Brain microvascular endothelial cell (primary cell): ENCODE results near the gene UBE2G2.

Experiments used
- DNase-seq: peaks from one replicate; pipeline ENCODE4 v3.0.0-alpha.2; 2020
- H3K27ac ChIP-seq: fragments of 250-450 bp; sonication (Bioruptor Pico); 2 replicates; pipeline ENCODE4 v1.5.1; 2020; ENCODE audit warnings: mild to moderate bottlenecking, moderate library complexity
- H3K27me3 ChIP-seq: fragments of 250-450 bp; sonication (Bioruptor Pico); replicated peaks from 2 replicates; pipeline ENCODE4 v1.5.1; 2020; ENCODE audit warnings: mild to moderate bottlenecking
- H3K36me3 ChIP-seq: fragments of 250-450 bp; sonication (Bioruptor Pico); replicated peaks from 2 replicates; pipeline ENCODE4 v1.5.1; 2020; ENCODE audit warnings: mild to moderate bottlenecking
- H3K4me3 ChIP-seq: 2 replicates; pipeline ENCODE4 v1.5.1; 2011; ENCODE audit warnings: low read depth, mild to moderate bottlenecking, control low read depth, low read length, moderate library complexity
- CTCF ChIP-seq: IDR thresholded peaks from 2 replicates; pipeline ENCODE4 v1.5.1; 2011; ENCODE audit warnings: low read depth, mild to moderate bottlenecking, moderate library complexity, low read length, control low read depth, inconsistent platforms; ENCODE audit errors: missing control alignments
- in situ Hi-C: cut with HindIII; loops from 2 replicates; pipeline ENCODE4 v1.10.0; 2017; ENCODE audit warnings: low sequenced_read_pairs, low pct_ligation_motif_present

The UBE2G2 gene

GRCh38 chr21:44739316-44739715 lies 62.3 kb downstream of the UBE2G2 start:
- TF ChIP-seq CTCF = no peak
- H3K36me3 ChIP-seq = no peaks in the 10 kb centered on the region
- H3K27ac ChIP-seq = no peak overlapping the region
- H3K27me3 ChIP-seq = peaks cover 2% of the 10 kb centered on the region
- H3K4me3 ChIP-seq = no peak overlapping the region
- DNase-seq = no peak
- in situ Hi-C loops = no loop called here

- peaks cover under 1% of the 10 kb centered on the region for H3K27me3 ChIP-seq
These were observed 63.0 kb downstream of the UBE2G2 start for GRCh38 chr21:44738621-44739020.

GRCh38 chr21:44737706-44738354 lies 63.8 kb downstream of the UBE2G2 start:
- H3K36me3 ChIP-seq = no peaks in the 10 kb centered on the region
- no peak overlapping the region for H3K27ac ChIP-seq
- no peaks in the 10 kb centered on the region for H3K27me3 ChIP-seq
- peak; percentile 6 for DNase-seq
- no peak for TF ChIP-seq CTCF
- in situ Hi-C loops = no loop called here
- H3K4me3 ChIP-seq = no peak overlapping the region

More at GRCh38 chr21:44738621-44739020, 63.0 kb downstream of the UBE2G2 start:
- no peak for DNase-seq
- no peaks in the 10 kb centered on the region for H3K36me3 ChIP-seq
- in situ Hi-C loops = no loop called here
- H3K4me3 ChIP-seq = no peak overlapping the region
- no peak overlapping the region for H3K27ac ChIP-seq
- TF ChIP-seq CTCF = no peak

GRCh38 chr21:44736291-44737004 lies 65.2 kb downstream of the UBE2G2 start:
- no peak for TF ChIP-seq CTCF
- Histone ChIP-seq H3K4me3 (no peak overlapping the region), H3K36me3 (no peaks in the 10 kb centered on the region), H3K27ac (no peak overlapping the region), H3K27me3 (no peaks in the 10 kb centered on the region)
- in situ Hi-C loops = no loop called here
- no peak for DNase-seq

GRCh38 chr21:44735821-44736220 lies 65.8 kb downstream of the UBE2G2 start:
- Histone ChIP-seq H3K36me3 (no peaks in the 10 kb centered on the region), H3K27me3 (no peaks in the 10 kb centered on the region), H3K4me3 (no peak overlapping the region), H3K27ac (no peak overlapping the region)
- DNase-seq = no peak
- in situ Hi-C loops = no loop called here
- no peak for TF ChIP-seq CTCF
